NCI-H2171 treated with DMSO at 0.1 percent for 48 hours (cell line): ENCODE measurements around the gene SMIM14.
"Not testable (repeated sequence)": the region's sequence is repeated elsewhere in the genome, so short reads cannot be mapped to it uniquely, and the experiment has no call there.

ENCODE experiments used
- DNase-seq: peaks from one replicate; lab custom pipeline; 2025; lab: John Stamatoyannopoulos, UW

The SMIM14 gene

DNA sequence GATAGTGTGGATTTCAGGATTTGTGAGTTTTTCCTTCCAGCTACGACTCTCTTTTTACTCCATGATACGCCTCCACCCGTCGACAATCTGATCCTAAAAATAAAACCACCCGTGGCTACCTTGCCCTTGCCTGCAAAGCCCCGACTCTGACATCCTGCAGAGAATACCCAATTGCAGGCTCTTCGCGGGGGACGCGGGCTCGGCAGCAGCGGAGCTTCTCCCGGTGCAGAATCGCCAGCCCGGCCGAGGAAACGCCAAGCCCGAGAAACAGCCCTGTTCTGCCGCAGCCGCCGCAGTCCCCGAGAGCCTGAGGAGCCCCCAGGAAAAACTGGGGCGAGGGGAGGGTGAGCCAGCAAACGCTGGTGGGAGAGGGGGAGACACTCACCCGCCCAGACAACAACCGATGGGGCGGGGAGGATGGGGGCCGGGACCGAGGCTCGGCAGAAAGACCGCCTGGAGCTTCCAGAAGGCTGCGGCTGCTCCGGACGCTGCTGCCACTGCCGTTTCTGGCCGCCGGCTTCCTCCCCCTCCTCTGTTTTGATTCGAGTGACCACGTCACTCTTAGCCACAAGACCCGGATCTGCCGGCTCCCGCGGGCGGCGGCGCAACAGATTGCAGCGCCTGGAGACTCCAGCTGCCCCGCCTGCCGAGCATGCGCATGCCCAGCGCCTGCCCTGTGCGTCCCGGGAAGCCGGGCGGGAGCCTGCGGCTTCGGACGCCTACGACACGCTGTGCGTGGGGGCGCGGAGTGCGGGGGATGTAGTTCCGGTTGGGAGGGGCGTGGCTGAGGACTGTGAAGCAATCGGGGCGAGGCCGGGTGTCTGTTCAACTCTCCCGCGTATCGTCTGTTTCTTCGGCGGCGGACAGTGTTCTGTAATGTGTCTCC lies at the start of gene SMIM14:
TSS of gene SMIM14 (minus strand) at position 512 of the 886 bp plus-strand sequence. CDS start 33,720 bp downstream, outside the sequence.
- DNase-seq = peak; percentile 87

- DNase-seq = no peak
Observed at GRCh38 chr4:39687014-39687413, 48.3 kb upstream of the SMIM14 start.

DNA sequence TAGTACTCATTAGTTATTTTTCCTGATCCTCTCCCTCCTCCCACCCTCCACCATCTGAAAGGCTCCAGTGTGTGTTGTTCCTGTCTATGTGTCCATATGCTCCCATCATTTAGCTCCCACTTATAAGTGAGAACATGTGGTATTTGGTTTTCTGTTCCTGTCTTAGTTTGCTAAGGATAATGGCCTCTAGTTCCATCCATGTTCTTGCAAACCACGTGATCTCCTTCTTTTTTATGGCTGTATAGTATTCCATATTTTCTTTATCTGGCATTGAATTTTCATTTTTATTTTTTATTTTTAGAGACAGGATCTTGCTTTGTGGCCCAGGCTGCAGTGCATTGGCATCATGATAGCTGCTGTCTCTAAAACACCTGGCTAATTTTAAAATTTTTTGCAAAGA lies 47.3 kb upstream of the SMIM14 start:
- DNase-seq = no peak

- no peak for DNase-seq
Observed at GRCh38 chr4:39682138-39682537, 43.5 kb upstream of the SMIM14 start.

DNA sequence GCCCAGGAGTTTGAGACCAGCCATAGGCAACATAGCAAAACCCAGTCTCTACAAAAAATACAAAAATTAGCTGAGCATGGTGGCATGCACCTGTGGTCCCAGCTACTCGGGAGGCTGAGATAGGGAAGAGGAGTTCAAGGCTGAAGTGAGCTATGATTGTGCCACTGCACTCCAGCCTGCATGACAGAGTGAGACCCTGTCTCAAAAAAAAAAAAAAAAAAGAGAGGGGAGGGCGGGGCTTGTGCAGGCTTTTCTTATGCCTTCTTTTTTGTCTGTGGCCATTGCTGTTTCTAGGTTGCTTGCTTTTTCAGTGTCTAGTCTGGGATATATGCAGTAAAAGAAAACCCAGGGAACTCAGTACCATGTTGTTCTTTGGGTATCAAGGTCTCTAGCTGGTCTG lies 42.3 kb upstream of the SMIM14 start:
- DNase-seq = not testable (repeated sequence)

DNA sequence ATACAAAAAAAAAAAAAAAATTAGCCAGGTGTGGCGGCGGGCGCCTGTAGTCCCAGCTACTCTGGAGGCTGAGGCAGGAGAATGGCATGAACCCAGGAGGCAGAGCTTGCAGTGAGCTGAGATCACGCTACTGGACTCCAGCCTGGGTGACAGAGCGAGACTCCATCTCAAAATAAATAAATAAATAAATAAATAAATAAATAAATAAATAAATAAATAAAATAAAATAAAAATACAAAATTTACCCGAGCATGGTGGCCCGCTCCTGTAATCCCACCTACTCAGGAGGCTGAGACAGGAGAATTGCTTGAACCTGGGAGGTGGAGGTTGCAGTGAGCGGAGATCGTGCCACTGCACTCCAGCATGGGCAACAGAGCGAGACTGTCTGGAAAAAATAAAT lies 37.0 kb upstream of the SMIM14 start:
- not testable (repeated sequence) for DNase-seq

- not testable (repeated sequence) for DNase-seq
Observed at GRCh38 chr4:39670296-39670695, 31.6 kb upstream of the SMIM14 start.

DNA sequence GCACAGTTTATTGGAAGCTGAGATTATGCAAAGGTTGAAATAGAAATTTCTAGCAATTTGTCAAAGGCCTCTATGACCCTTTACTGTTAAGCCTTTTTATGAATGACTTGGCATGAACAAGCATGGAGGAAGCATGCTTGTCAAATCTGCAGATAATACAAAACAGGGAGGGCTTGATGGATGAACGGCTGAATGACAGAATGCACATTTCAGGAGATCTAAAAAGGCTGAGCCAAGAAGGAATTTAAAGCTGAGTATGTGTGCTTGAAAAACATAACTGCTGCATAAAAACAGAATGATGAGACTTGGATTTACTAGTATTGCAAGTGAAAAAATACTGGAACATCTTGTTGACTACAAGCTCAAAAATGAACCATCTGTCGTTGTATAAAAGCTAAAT lies 30.2 kb upstream of the SMIM14 start:
- DNase-seq = no peak

GRCh38 chr4:39667706-39668105 lies 29.0 kb upstream of the SMIM14 start:
- DNase-seq = no peak

DNA sequence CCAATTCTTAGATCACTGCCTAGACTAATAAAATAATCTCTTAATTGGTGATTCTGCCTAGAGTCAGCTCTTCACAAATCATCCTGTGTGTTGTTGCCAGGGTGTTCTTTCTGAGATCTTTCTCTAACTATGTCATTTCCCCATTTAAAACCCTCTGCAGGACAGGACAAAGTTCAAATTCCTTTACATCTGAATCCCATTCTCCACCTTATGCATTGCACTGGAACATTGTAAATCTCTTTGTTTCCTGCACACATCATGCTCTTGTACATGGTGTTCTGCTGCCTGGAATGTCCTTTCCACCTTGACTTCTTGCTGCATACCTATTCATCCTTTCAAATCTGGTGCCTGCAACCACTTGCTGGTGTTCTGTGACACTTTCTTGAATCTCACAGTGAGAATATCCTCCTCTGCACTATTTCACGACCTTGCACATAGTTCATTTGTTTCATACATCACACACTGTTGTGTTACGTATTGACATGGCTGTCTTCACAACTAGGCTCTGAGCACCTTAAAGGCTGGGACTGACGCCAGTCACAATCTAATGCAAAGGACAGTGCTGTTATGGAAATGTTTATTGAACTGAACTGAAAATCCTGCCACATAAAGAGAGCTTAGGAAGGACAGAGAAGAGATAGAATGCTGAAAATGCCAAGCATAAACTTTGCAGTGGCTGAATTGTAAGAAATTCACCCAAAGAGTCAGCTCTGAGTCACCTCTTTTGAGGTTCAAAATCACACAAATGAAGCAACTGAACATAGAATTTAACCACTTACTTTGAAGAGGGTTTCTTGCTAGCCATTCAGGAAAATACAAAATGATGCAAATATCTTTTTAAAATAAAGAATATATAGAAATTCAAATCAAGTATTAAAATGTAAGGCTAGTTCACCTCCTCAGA lies 26.4 kb upstream of the SMIM14 start:
- no peak for DNase-seq

DNA sequence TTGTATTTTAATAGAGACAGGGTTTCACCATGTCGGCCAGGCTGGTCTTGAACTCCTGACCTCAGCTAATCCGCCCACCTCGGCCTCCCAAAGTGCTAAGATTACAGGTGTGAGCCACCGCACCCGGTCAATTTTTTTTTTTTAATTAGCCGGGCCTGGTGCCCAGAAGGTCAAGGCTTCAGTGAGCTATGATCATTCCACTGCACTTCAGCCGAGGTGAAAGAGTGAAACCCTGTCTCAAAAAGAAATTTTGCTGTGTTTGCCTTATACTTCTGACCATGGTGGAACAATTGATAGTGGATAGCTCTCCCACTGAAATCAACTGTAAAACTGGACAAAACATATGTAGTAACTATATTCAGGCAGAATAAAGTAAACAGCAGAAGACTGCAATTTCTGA lies 24.0 kb upstream of the SMIM14 start:
- no peak for DNase-seq

DNA sequence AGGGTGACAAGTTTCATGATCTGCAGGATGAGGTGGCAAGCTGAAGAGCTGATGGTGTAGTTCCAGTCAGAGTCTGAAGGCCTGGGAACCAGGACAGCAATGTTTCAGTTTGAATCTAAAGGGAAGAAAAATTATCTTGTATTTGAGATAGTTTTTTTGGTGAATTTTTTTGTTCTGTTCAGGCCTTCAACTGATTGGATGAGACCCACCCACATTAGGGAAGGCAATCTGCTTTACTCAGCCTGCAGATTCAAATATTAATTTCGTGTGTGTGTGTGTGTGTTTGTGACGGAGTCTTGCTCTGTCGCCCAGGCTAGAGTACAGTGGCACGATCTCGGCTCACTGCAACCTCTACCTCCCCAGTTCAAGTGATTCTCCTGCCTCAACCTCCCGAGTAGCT lies 22.1 kb upstream of the SMIM14 start:
- no peak for DNase-seq

DNA sequence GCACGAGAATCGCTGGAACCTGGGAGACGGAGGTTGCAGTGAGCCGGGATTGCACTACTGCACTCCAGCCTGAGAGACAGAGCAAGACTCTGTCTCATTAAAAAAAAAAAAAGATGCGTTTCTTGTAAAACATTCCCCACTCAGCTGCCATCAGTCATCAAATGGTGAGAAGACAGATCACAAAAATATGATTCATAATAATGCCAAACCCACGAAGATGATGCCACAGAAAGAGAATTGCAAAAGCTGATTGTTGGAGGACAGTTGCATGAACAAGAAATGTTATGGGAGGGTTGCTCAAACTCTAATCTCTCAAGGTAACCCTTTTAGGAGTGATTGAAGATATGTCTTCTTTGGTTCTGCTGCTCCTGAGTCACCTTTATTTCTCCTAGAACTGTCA lies 21.4 kb upstream of the SMIM14 start:
- DNase-seq = no peak

DNA sequence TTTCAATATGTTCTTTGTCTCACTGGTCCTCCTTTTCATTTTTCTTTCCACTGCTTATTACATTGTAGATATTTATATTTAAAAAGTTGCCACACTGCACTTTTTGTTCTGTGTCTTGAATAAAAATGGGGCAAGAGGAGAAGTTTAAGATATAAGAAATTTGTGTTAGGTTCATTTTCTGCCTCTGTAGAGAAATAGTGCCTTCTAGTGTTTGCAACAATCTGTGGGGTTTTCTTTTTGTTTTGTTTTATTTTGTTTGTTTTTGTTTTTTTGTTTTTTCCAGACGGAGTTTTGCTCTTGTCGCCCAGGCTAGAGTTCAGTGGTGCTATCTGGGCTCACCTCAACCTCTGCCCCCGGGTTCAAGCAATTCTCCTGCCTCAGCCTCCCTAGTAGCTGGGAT lies 20.1 kb upstream of the SMIM14 start:
- DNase-seq = no peak

- no peak for DNase-seq
Observed at GRCh38 chr4:39657465-39657864, 18.8 kb upstream of the SMIM14 start.

GRCh38 chr4:39656638-39657037 lies 18.0 kb upstream of the SMIM14 start:
- DNase-seq = not testable (repeated sequence)

DNA sequence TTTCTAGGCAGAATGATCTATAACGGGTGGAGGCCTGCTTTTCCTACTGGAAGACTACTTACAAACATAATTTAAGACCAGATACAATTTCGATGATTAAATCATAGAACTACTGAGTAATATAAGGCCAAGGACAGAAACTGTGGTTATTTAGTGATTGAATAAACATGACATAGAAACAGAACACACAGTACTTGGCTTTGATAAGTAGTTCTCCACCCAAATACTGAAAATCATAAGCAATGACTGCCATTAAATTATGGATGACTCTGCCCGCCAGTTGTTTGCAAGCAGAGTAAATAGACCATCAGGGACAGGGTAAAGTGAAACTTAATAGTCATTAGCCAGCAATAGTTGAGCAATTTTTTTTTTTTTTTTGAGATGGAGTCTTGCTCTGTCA lies 17.2 kb upstream of the SMIM14 start:
- DNase-seq = no peak

DNA sequence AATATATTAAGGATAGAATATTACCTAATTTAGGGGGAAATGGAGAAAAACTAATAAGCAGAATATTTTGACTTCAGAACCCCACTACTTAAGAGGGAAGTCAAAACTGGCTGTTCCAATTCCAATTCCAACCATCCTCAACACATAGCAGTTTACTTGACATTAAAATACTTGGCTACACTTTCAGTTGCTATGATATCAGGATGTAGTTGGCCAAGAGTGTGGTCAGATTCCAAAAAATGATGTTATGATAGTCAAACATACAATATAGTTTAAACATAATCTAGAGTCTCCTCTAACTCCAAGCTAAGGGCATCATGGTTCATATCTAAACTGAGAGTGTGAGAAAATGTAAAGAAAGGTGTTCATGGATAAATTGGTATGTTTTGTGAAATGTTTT lies 16.5 kb upstream of the SMIM14 start:
- DNase-seq = no peak

- DNase-seq = not testable (repeated sequence)
Observed at GRCh38 chr4:39651586-39651985, 12.9 kb upstream of the SMIM14 start.

DNA sequence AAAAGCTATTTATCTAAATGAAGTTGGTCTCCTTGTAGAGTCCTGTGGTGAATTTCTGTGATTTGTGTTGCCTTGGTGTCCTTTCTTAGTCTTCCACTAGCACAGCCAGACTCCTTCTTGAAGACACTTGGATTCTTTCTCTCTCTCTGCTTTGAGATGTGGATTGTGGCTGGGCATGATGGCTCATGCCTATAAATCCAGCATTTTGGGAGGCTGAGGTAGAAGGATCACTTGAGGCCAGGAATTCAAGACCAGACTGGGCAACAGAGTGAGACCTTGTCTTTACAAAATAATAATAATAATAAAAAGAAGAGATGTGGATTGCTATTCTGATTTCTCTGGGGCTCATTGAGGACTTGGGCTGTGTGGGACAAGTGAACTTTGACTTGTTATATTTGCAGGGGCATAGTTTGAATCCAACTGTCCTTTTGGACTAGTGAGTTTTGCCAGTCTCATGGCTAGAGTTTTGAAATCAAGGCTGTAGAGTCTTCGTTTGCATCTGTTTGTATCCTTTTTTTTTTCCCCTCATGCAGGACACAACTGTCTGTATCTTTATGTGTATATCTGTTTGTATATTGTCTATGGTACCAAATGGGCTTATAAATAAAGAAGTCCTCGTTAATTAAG lies 11.1 kb upstream of the SMIM14 start:
- DNase-seq = no peak

DNA sequence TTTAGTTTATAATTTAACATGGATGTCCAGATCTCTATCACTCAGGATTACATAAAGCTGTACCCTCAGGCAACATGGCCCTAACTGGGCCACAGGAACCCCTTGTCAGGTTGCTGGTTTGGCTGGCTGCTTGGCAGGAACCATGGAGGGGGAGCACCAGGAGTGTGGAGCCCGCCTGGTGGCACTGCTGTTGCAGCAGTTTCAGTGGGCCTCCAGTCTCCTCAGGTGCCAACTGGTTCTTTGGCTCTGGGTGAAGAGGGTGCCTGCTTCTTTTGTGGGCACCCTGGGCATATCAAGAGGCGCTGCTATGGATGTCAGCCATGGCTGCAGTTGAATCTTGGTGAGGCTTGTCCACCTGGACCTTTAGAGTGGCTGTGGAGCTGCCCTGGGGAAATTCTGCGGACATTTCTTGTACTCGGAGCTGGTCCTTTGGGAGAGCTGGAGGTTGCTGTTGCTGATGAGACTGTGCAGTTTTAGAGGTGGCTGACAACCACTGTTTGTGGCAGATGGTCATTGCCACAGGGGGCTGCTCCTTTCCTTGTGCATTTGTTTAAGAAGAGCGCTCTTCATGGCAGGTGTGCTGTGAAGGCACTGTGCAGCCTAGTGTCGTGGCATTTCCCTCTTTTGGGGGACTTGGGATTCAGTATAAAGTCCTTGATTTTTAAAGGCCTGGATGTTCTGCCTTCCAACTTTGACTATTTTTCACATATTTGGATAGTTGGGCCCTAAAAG lies 10.3 kb upstream of the SMIM14 start:
- peak; percentile 12 for DNase-seq

DNA sequence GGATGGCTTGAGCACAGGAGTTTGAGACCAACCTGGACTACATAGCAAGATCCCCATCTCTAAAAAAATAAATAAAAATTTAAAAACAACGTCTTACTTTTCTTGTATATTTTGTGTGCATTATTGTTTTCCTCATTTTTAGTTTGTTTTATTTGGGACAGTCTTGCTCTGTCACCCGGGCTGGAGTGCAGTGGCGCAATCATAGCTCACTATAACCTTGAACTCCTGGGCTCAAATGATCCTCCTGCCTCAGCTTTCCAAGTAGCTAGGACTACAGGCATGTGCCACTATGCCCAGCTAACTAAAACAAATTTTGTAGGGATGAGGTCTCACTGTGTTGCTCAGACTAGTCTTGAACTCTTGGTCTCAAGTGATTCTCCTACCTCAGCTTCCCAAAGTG lies 9.5 kb upstream of the SMIM14 start:
- no peak for DNase-seq
